Left lobe of liver (tissue), 2 donors: ENCODE results near the gene PDIA4. TPM values are rescaled to one million over a fixed set of nuclear protein-coding genes. Genes with fewer than 3 reads are reported as not detected.
"Not testable (repeated sequence)": the region's sequence is repeated elsewhere in the genome, so short reads cannot be mapped to it uniquely, and the experiment has no call there.

Source experiments
- ATAC-seq: fragments of 200-7000 bp; cut with Tn5 transposase; one replicate; pipeline ENCODE4 v1.9.1; 2020; ENCODE audit warnings: mild to moderate bottlenecking, moderate library complexity
- DNase-seq: peaks from one replicate; pipeline ENCODE4 v3.0.0-alpha.2; 2020; ENCODE audit warnings: low spot score
- total RNA-seq: library from RNA; stranded (reverse); gene quantifications from one replicate; pipeline ENCODE4 v1.2.1, GENCODE V29; 2021
- donor health status: DM: no; HTN: no; CAD: no; lungs with moderate emphysema.
- donor health status: DM: no; HTN: yes; CAD: no.

Gene PDIA4
- total RNA-seq, 1 donor from 2014 or later: 266 TPM

DNA sequence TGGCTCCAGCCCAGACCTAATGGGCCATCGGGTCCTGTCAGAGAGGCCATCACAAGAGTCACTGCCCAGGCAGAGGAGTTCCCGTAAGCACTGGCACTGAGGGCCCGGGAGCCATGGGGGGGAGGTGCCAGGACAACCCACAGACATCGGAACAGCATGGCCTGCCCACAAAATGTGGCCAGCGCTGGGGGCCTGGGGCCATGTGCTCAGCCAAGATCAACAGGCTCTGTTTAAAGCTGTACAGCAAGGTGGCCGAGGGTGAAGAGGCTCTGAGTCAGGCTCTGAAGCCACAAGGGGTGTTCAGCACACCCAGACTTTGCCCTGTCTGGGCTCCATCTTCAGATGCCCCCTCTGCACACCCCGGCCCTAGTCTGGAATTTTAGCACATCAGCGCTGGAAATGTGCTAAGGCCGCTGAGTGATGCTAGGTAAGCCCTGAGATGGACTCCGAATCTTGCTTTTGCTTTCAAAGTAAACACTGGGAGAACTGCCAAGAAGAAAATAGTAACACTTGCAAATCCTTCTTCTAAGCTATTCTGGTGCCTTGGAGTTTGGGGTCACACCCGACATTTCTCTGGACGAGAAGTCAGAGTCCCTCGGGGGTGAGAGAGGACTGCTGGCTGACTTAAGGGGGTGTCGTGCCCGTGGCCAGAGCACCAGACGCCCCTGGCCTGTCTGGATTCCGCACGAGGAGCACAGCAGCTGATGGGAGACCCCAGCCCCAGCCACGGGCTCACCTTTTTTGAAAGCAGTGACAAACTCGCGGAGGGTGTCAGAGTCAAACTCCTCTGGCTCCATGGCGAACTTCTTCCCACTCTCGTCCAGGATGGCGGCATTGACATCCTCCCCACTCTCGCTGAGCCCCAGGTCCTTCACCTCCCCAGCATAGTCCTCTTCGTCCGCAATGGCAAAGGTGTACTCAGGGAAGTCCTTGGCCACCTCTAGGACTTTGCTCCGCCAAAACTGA is 23.6 kb downstream of the PDIA4 start:
- DNase-seq (no peak), ATAC-seq (no peak)

DNA sequence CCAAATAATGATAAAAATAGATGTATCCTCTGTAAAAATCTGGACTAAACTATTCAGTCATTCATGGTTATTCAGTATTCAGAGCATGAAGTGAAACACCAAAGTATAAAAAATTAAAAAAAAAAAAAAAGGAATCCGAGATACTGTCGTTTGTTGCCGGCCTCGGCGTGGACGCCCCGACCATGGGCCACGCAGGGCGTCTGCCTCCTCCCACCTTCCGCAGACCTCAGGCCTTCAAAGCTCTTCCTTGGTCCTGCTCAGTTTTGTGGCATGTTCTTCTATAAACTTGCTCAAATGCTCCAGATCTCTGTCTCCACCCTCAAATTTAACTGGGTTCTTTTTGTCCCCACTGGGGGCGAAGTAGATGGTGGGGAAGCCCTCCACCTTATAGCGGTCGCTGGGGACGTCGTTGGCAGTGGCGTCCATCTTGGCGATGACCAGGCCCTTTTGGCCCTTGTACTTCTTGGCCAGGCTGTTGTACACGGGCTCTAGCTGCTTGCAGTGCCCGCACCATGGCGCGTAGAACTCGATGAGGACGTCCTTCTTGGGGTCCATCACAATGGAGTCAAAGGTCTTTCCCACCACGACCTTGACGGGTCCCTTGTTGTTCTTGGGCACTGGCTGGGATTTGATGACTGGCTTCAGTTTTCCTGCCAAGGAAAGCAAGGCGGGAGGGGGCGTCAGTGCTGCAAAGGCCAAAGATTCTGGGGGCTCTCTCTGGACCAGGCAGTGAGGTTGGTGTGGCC is 24.6 kb downstream of the PDIA4 start:
- DNase-seq (no peak), ATAC-seq (no peak)

DNA sequence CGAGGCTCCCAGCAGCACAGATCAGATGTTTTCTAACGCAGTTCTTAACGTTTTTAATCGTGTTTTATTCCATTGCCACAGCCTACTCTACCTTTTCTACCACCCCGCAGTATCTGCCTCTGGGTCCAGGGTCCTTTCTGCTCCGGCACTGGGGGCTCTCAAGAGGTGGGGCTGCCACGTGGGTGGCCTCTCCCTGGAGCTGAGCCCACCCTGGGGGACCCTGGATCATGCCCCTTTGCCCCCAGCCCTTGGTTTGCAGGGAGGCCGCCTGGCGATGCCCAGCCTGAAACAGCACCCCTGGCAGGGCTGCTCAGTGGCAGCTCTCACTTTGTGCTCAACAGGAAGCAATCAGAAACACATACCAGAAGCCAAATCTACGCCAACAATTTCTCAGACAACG is 25.3 kb downstream of the PDIA4 start:
- DNase-seq: no peak
- no peak for ATAC-seq

DNA sequence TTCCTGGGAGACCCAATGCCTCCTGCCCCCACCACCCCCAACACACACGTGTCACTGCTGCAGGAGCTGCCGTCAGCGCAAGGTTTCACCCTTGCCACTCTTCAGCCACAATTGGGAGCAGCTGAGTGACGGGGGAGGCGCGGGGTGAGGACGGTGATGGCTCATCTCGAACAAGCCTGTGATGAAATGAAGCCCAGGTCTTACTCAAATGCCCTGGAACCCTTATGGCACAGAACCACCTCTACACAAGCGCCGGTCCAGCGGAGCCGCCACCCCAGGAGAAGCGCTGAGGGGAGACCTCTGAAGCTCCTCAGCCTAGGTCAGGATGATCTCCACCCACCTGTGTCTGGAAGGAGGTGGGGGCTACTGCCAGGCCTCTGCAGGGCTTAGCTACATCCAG is 25.7 kb downstream of the PDIA4 start:
- DNase-seq (no peak), ATAC-seq (no peak)

DNA sequence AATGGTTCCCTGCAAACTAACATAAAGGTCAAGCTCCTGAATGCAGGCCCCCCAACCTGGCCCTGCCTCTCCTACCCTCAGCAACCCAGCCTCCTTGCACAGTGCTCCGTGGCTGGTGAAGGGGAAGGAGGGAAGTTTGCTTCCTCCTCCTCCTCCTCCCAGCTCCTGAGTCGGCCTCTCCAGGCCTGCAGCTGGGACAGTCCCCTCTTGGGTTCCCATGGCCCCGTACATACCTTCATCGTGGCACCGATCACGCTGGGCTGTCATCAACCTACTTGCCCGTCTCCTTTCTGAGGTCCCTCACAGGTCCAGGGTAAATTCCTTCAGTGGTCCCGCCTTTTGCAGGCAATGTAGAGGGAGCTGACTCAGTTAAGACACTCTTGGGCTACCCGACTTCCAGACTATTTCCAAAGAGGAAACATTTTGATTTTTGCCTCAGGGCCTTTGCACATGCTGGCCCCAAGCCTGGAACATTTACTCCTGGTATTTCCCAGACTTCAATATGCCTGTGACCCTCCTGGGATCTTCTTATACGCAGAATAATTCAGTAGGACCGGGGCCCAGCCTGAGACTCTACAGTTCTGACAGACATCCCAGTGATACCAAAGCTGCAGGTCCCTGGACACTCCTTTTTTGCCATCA is 26.8 kb downstream of the PDIA4 start:
- DNase-seq: no peak
- no peak for ATAC-seq

DNA sequence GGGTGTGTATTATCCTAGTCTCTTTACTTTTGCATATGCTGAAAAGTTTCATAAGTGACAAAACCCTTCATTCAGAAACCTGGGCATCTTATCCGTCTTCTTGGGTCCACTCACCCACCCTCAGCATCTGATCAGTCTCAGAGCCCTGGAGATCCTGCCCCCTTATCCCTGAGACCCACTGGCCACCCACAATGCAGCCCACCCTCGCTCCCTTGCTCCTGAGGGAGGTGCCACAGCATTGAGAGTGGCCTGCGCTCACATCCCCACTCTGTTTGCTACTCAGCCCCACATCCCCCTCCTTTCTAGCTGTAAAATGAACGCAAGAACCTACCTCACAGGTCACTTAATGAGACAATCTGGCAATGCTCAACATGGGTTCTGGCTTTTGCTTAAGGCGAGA is 27.3 kb downstream of the PDIA4 start:
- DNase-seq: no peak
- no peak for ATAC-seq

DNA sequence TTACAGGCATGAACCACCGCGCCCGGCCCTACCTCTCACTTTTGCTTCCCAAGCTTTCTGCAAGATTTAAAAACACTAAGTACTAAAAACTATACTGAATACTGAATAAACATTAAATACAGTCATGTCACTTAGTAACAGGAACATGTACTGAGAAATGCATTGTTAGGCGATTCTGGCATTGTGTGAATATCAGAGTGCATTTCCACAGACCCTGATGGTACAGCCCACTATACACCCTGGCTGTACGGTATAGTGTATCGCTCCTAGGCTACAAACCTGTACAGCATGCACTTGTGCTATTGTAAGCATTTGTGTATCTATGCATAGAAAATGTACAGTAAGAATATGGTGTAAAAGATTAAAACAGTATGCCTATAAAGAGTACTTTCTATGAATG is 29.1 kb downstream of the PDIA4 start:
- no peak for DNase-seq
- no peak for ATAC-seq

DNA sequence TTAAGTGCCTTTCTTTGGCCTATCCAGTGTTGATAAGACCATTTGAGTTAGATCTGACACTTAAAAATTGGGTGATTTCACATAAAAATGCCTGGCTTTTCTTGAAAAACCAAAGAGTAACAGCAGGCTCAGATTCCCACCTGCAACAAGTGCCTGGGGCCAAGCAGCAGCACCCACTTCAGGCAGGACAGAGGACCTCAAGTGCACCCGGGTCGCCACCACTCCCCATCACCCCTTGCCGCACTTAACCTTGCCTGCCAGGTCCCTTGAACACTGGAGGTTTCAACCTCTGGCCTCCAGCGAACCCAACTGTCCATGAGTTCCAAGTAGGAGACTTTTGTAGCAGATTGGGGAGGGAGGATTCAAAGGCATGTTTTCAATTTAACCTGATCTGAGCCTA is 30.8 kb downstream of the PDIA4 start:
- DNase-seq: no peak
- no peak for ATAC-seq

DNA sequence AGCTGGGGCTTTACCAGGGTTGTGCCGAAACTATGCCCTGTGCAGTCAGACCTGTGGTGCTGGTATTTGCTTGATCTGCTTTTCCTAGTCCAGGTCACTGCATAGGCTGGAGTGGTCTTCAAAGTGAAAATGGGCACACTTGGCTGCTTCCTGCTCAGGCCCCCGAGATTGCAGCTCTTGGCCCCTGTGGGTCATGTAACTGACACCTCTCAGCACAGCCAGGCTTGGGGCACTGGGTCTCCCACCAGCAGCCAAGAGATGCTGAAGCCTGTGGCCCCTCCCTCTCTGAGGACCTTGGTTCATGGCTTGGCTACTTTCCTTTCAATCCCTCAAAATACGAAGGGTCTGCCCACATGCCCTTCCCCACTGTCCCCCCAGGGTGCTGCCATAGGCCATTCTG is 33.7 kb downstream of the PDIA4 start:
- DNase-seq (no peak), ATAC-seq (no peak)

DNA sequence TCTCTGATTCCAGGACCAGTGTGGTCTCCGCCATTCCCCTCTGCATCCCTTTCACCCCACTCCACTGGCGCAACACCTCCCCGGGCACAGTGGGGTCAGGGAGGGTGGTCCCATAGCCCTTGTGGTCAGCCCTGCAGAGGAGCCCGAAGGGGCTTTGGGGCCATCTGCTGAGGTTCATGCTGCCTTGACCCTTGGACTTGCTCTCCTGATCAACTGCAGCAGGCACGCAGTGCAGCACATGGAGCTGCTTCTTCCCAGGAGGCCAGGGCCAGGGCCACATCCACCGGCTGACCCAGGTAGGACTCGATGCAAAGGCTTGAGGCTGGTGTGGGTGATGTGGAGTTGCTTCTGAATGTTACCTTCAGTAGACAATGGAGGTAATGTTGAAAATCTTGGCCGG is 35.1 kb downstream of the PDIA4 start:
- DNase-seq (no peak), ATAC-seq (no peak)

DNA sequence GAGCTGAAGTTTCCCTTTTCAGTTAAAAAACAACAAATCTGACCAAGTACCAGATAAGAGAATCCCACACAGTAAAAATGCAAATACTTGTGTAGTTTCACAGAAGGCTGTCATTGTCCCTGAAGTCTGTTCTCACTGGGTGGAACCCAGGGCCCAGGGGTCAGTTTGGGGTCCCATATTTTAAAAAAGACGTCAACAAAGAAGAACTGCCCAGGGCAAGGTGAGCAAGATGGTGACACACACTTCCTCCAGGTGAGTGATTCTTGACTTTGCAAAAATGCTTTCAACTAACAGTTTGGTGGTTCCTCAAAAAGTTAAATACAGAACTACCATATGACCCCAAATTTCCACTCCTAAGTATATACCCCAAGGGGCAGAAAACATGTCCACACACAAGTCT is 36.8 kb downstream of the PDIA4 start:
- ATAC-seq (no peak), DNase-seq (no peak)

DNA sequence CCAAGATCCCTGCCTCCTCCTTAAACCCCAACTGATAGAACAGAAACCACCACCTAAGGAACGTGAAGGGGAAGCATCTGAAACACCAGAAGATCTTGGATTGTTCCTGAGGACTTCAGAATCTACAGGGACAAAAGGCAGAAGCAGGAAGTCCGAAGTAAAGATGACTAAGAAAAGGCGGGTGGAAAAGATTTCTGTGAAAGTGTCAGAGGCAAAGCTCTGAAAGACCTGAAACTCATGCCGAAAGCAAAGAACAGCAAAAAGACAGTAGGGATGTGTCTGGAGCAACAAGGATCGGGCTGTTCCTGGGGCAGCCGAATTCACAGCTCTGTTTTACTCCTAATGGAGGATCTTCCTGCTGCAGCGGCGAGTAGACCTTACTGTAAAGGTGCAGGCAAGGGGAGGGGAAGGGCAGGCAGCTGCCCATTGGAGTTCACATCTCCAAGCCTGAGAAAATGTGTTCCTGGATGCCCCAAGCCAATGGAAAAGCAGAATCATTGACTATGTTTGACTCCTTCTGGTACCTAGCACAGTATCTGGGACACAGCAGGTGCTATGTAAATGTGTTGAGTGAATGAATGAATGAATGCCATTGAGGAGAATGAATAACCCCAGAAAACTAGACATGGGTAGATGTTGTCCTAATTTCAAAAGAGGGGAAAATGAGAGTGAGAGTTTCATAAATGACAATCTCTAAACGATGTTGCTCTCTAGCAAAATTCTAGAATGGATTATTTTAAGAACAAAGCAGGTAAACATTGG is 40.4 kb downstream of the PDIA4 start:
- DNase-seq (no peak), ATAC-seq (peak; percentile 35)

DNA sequence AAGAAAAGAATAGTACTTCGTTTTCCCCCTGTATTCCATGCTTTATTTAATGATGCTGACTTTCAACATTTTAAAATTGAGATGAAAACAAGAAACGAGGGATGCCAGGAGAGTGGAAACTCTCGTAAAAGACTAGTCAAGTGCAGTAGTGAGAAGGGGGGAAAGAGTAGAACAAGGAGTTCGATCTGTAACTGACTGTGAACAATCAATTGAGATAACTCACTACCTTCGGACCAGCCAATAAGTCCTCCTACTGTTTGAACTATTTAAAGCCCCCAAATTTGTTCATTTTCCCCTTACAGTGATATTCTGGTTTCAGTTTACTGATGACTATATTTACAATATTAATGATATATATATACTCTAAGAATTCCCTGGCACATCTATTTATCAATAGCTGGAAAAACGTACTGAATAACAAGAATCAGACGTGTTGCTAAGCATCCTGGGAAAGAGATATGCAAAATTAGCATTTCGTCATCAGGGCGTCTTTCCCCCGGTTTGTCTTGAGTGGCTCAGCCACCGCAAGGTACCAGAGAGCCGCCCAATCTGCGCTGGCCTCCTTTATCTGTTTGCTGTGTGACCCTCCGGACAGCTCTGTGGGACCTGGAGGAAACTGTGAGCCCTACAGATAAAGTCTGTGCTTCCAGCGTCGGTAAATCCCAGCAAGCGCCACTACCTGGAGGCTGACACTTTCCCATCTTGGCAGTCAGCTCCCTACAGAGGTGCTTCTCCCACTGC is 41.1 kb downstream of the PDIA4 start:
- ATAC-seq: peak; percentile 87

DNA sequence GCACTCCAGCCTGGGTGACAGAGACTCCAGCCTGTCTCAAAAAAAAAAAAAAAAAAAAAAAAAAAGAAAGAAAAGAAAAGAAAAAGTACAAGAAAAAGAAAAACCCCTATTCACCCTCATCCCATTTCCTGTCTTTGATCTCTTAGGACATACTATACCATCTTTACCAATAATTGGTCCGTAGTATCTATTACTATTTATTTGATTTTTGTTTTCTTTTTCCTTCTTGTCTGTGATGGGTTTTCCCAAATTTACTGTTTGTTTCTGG is 41.6 kb downstream of the PDIA4 start:
- ATAC-seq (no peak), DNase-seq (no peak)

More for the DNA sequence above, 41.1 kb downstream of the PDIA4 start:
- DNase-seq: peak; percentile 80

DNA sequence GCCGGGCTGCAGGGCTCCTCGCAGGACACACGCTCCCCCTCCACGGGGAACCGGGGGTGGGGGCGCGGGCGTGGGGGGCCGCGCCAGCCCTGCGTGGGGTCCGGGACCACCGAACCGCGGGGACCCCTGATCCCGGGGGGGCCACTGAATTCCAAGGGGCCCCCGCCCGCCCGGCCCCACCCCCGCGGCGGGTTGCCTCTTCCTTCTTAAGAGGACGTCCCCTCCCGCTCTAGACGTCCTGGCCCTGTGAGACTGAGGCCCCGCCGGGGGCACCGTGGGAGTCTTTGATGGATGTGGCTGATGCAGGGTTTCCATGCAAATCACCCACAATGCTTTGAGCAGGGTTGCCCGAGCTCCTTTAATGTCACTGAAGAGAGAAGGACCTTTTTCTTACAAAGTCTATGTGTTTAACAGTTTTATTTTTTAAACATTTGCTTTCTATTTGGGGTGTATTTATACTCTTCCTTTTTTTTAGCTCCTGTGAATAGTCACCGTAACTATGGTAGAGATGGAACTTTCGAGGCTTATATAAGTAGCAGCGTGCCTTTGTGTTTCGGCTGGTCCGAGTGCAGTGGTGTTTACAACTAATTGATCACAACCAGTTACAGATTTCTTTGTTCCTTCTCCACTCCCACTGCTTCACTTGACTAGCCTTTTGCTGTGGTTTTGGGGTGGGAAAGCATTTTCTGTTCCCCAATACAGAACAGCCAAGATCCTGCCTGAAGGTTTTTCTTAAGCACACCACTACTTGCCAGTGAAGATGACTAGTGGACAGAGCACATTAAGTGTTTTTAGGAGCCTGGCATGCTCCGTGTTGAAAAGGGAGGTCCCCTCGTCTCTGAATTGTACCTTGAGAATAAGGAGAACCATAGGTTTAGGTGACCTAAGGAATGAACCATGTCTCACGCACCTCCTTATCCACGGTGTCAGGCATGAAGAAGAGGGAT is 44.8 kb downstream of the PDIA4 start:
- no peak for DNase-seq
- ATAC-seq: peak; percentile 43

DNA sequence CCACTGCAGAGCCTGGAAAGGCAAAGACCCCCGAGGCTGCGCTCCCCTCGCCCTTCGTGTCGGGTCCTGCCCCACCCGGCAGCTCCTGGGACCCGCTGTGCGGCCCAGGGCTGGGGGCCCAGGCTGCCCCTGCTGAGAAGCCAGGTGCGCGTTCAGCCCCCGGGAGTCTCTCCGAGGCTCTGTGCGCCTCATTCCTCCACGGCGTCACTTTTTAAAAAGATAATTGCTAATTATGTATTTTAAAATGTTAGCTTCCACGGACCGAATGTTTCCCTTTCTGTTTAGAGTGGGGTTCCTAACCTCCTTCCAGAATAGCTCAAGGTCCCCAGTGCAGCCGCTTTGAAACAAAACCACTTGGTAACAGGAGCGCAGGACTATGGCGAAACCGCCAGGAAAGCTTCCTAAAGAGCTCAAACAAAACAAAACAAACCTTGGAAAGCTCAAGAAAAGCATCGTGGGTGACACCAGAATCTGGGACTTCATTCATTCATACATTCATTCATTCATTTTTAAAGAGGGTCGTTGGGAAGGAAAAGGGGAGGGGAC is 45.6 kb downstream of the PDIA4 start:
- ATAC-seq (no peak), DNase-seq (no peak)

DNA sequence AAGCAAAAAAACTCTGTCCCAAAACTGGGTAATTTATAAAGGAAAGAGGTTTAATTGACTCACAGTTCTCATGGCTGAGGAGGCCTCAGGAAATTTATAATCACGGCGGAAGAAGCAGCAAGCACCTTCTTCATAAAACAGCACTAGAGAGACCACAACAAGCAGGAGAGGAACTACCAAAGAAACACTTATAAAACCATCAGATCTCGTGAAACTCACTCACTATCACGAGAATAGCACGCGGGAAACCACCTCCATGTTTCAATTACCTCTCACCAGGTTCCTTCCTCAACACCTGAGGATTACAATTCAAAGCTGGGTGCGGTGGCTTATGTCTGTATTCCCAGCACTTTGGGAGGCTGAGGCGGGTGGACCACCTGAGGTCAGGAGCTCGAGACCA is 48.5 kb downstream of the PDIA4 start:
- ATAC-seq: no peak
- DNase-seq: no peak

DNA sequence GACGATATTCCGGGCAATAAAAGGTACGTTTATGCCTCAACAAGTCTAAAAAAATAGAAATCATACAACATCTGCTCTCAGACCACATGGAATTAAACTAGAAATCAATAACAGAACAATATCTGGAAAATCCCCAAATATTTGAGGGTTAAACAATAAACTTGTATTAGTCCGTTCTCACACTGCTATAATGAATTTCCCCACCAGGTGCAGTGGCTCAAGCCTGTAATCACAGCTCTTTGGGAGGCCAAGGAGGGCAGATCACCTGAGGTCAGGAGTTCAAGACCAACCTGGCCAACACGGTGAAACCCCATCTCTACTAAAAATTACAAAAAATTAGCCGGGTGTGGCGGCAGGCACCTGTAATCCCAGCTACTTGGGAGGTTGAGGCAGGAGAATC is 49.2 kb downstream of the PDIA4 start:
- DNase-seq, ATAC-seq: not testable (repeated sequence)

DNA sequence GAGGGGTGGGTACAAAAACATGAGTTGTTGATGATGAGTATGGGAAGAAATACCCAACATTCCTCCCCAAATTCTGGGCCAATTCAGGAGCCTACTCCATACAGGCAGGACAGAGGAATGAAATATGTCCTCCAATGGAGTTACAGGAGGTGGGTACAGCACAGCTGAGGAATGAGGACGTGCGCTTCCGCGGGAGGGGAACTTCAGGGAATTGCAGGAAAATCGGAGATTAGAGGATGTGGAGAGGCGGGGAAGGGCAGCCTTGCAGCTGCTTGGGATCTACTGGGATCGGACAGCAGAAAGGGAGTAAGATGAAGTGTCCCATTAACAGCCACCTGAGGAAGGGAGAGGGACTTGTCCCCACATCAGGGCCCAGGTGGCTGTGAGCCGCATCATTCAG is 50.2 kb downstream of the PDIA4 start:
- ATAC-seq (no peak), DNase-seq (no peak)
